GM12878 (cell line): ENCODE data around the gene TRPM3. TPM values are rescaled to one million over a fixed set of nuclear protein-coding genes. Genes with fewer than 3 reads are reported as not detected.

Source experiments
- ATAC-seq: fragments of 200-7000 bp; cut with Tn5 transposase; 3 replicates; pipeline ENCODE4 v1.9.1; 2020; ENCODE audit warnings: mild to moderate bottlenecking, moderate library complexity
- BruUV-seq: library from RNA; stranded (reverse); fragments of 400-500 nt; replicated peaks from 2 replicates; lab custom pipeline; 2021; lab: Mats Ljungman, UMichigan
- CTCF ChIA-PET: fragments of 300-600 bp; sonication (Branson Sonifier 250); formaldehyde crosslinking; extraction: SDS; loops from one replicate; lab custom pipeline; 2021; ENCODE audit warnings: inconsistent platforms; lab: Yijun Ruan, JAX
- POLR2A ChIA-PET: fragments of 350-600 bp; formaldehyde crosslinking; extraction: SDS; loops from one replicate; lab custom pipeline; 2021; ENCODE audit warnings: inconsistent platforms; lab: Charles Lee
- RAD21 ChIA-PET: fragments of 300-600 bp; sonication (Branson Sonifier 250); formaldehyde crosslinking; loops from one replicate; lab custom pipeline; 2023; ENCODE audit warnings: antibody characterized with exemption; ENCODE audit not compliant: unreplicated experiment; lab: Charles Lee
- SMC1A ChIA-PET: fragments of 300-600 bp; sonication (Branson Sonifier 250); formaldehyde crosslinking; loops from one replicate; lab custom pipeline; 2023; ENCODE audit not compliant: unreplicated experiment, uncharacterized antibody; lab: Charles Lee
- DNase-seq: peaks from one replicate; pipeline ENCODE4 v3.0.0-alpha.2; 2011; ENCODE audit warnings: low read depth, low spot score
- FAIRE-seq: peaks from 3 replicates; lab custom pipeline; 2011; peaks lifted over from hg19 to GRCh38; lab: Jason Lieb, UNC
- H2AFZ ChIP-seq: 2 replicates; pipeline ENCODE4 v1.6.0; 2011; ENCODE audit warnings: low read depth, low read length, control low read depth; ENCODE audit not compliant: control insufficient read depth
- H3K27ac ChIP-seq: 2 replicates; pipeline ENCODE4 v1.5.1; 2011; ENCODE audit warnings: control low read depth; ENCODE audit not compliant: control insufficient read depth, insufficient read depth
- H3K27me3 ChIP-seq, 2 experiments: replicated peaks in 1 of 2; 2 replicates each; pipeline versions ENCODE4 v1.6.0 to v1.6.1; 2011; ENCODE audit warnings: low read length in 1 of 2; ENCODE audit not compliant: control insufficient read depth in 2 of 2, insufficient read depth in 2 of 2
- H3K36me3 ChIP-seq, 2 experiments: 2 replicates each; pipeline ENCODE4 v1.5.1; 2011; ENCODE audit warnings: low read length in 1 of 2; ENCODE audit not compliant: control insufficient read depth in 2 of 2, insufficient read depth in 2 of 2
- H3K4me1 ChIP-seq: 2 replicates; pipeline ENCODE4 v1.6.1; 2011; ENCODE audit warnings: mild to moderate bottlenecking, low read length, moderate library complexity, mixed read lengths; ENCODE audit not compliant: control insufficient read depth, insufficient read depth
- H3K4me2 ChIP-seq: 2 replicates; pipeline ENCODE4 v1.6.0; 2011; ENCODE audit warnings: control low read depth; ENCODE audit not compliant: control insufficient read depth, insufficient read depth
- H3K4me3 ChIP-seq: fragments of 200-600 bp; sonication (generic); 2 replicates; pipeline ENCODE4 v1.5.1; 2016
- H3K79me2 ChIP-seq: 2 replicates; pipeline ENCODE4 v1.6.0; 2011; ENCODE audit warnings: low read length; ENCODE audit not compliant: control insufficient read depth, insufficient read depth
- H3K9ac ChIP-seq: 2 replicates; pipeline ENCODE4 v1.8.0; 2011; ENCODE audit warnings: low read length, control low read depth, mixed read lengths; ENCODE audit not compliant: control insufficient read depth, insufficient read depth
- H3K9me3 ChIP-seq: replicated peaks from 3 replicates; pipeline ENCODE4 v1.5.1; 2011; ENCODE audit warnings: mild to moderate bottlenecking, low read length; ENCODE audit not compliant: control insufficient read depth, insufficient read depth
- H4K20me1 ChIP-seq: 2 replicates; pipeline ENCODE4 v1.6.0; 2011; ENCODE audit not compliant: control insufficient read depth, insufficient read depth
- CBX5 ChIP-seq: sonication (generic); IDR thresholded peaks from 2 replicates; pipeline ENCODE4 v1.6.1; 2016; ENCODE audit warnings: low read depth, moderate library complexity, mild to moderate bottlenecking, inconsistent platforms
- FOS ChIP-seq: IDR thresholded peaks from 3 replicates; pipeline ENCODE4 v1.6.1; 2011; ENCODE audit warnings: borderline replicate concordance; ENCODE audit not compliant: insufficient read length; ENCODE audit errors: extremely low read depth
- RAD21 ChIP-seq: IDR thresholded peaks from 2 replicates; pipeline ENCODE4 v1.6.1; 2011; ENCODE audit warnings: mild to moderate bottlenecking, low read depth, low read length, moderate library complexity; ENCODE audit not compliant: insufficient read depth
- WGBS: methylation state at CpG from one replicate; pipeline ENCODE4 v1.1.6; 2016; ENCODE audit warnings: low lambda C conversion rate; ENCODE audit not compliant: insufficient replicate concordance, insufficient coverage; ENCODE audit errors: missing lambda C conversion rate; 5-methylcytosine and 5-hydroxymethylcytosine counted together
- in situ Hi-C: fragments of 300-500 bp; cut with MboI; formaldehyde crosslinking; loops from 9 replicates; pipeline ENCODE4 v1.14.3; 2018; ENCODE audit warnings: mixed read lengths
- intact Hi-C: fragments of 100-400 bp; cut with micrococcal nuclease; formaldehyde crosslinking; loops from one replicate; pipeline ENCODE4 v1.14.2; 2022; ENCODE audit not compliant: unreplicated experiment
- polyA plus RNA-seq, 11 experiments: library from polyadenylated mRNA; depleted of rRNA in 4 of 11; unstranded in 6 of 11; stranded (reverse) in 5 of 11; fragments of >200 nt; fragmentation: Nextera tagmentation in 4 of 11; fragmentation: Illumina TruSeq in 1 of 11; extraction: Ambion mirVana in 4 of 11; extraction: Trizol in 1 of 11; gene quantifications; 1 replicate in 1 of 11; 2 replicates in 10 of 11; pipeline versions ENCODE4 v1.2.1 to v1.2.3, GENCODE V29; 2011 to 2016; ENCODE audit warnings: inconsistent platforms in 2 of 11, missing spikeins in 2 of 11, low read depth in 1 of 11
- total RNA-seq, 4 experiments: library from RNA; depleted of rRNA in 3 of 4; stranded (reverse); fragments of >200 nt in 3 of 4; fragmentation: Illumina TruSeq in 1 of 4; extraction: Trizol in 1 of 4; gene quantifications; 2 replicates each; pipeline versions ENCODE4 v1.2.1 to v1.2.3, GENCODE V29; 2013 to 2021
- TF ChIP-seq, protein P1 (sequence below), 3 experiments: IDR thresholded peaks in 2 of 3; conservative IDR thresholded peaks in 1 of 3; 2 replicates each; pipeline ENCODE4 v1.5.1; 2011; ENCODE audit warnings: low read depth in 3 of 3, low read length in 3 of 3, mild to moderate bottlenecking in 3 of 3, control low read depth in 2 of 3, moderate library complexity in 2 of 3, inconsistent platforms in 1 of 3, mixed read lengths in 1 of 3; ENCODE audit not compliant: control insufficient read depth in 2 of 3, insufficient read depth in 1 of 3; ENCODE audit errors: extremely low read depth in 1 of 3

TRPM3 gene
- total and polyA plus RNA-seq, 10 of the 15 experiments (the other 5 are each of a cell fraction or from before 2014, with no cell fraction given): not detected

DNA sequence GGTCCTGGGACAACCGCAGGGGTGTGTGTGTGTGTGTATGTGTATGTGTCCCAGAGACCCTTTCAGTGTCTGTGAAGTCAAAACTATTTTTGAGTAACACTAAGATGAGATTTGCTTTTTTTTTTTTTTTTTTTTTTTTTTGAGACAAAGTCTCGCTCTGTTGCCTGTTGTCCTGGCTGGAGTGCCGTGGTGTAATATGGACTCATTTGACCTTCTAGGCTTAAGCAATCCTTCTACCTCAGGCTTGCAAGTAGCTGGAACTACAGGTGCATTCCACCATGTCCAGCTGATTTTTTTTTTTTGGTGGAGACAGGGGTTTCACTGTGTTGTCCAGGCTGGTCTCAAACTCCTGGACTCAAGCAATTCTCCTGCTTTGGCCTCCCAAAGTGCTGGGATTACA lies 609.6 kb downstream of the TRPM3 start:
- Histone ChIP-seq H3K9ac (no peak overlapping the region), H3K4me1 (no peaks in the 10 kb centered on the region), H3K27ac (no peak overlapping the region), H2AFZ (no peak overlapping the region), H3K4me3 (no peak overlapping the region), H4K20me1 (no peaks in the 10 kb centered on the region)
- 55% methylated on average over 3 of the region's 3 CpGs for WGBS
- SMC1A ChIA-PET: interaction anchor here (3.0 kb wide), 1 partner anchor 171 kb away, joined by 11 read pairs; no protein-coding TSS in a partner anchor
- no TSS peak for BruUV-seq
- POLR2A ChIA-PET: no interaction called here
- intact Hi-C loops: no loop called here
- no peak for FAIRE-seq
- ATAC-seq: no peak
- no peak for TF ChIP-seq FOS
- TF ChIP-seq, all 136 proteins: peak for 0
- Histone ChIP-seq H3K9me3 (no peaks in the 10 kb centered on the region), H3K4me2 (no peak overlapping the region), H3K27me3 (no peaks in the 10 kb centered on the region; a peak in 1 of 4 replicates), H3K79me2 (no peaks in the 10 kb centered on the region), H3K36me3 (no peaks in the 10 kb centered on the region)
- in situ Hi-C loops: no loop called here
- ChIA-PET RAD21 (interaction anchor here (1.0 to 1.5 kb wide), 2 partner anchors 55 to 91 kb away, joined by 3 to 4 read pairs; no protein-coding TSS in a partner anchor), CTCF (interaction anchor here (0.6 to 2.7 kb wide), 3 partner anchors 13 to 118 kb away, joined by 3 to 9 read pairs (median 4); no protein-coding TSS in a partner anchor)
- no peak for DNase-seq

DNA sequence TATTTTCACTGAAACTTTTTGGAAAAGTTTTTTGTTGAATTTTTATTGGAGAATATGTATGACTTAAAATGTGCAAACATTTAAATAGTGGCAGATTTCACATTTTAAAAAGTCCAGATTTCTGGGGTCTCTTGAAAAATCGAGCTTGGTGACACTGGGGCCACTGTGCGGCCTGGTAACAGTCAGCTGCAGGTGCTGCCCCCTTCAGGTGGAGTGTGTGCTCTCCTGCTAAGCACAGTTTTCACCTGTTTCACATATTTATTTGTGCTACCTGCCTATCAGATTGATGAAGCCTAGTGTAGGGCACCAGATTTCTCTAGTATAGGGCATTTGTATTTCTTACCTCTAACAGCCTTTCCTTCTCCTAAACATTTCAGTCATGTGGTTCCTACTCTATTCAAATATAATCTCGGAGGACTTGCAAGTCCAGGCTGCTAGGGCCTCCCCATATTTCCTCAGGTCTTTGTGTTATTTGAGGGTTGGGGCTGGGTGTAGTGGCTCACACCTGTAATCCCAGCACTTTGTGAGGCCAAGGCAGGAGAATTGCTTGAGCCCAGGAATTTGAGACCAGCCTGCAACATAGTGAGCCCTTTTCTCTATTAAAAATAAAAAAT lies 611.2 kb downstream of the TRPM3 start:
- in situ Hi-C loops: no loop called here

More for the DNA sequence above, 611.2 kb downstream of the TRPM3 start:
- ChIA-PET CTCF (interaction anchor here (0.6 to 2.7 kb wide), 13 partner anchors 10 to 1661 kb away, joined by 3 to 9 read pairs (median 4); no protein-coding TSS in a partner anchor), POLR2A (no interaction called here), SMC1A (interaction anchor here (1.0 to 3.0 kb wide), 4 partner anchors 31 to 170 kb away, joined by 3 to 11 read pairs (median 3); no protein-coding TSS in a partner anchor), RAD21 (interaction anchor here (1.0 to 1.3 kb wide), 2 partner anchors 72 to 92 kb away, joined by 3 read pairs; no protein-coding TSS in a partner anchor)
- no peaks in the 10 kb centered on the region for H3K9me3 ChIP-seq
- no peaks in the 10 kb centered on the region; a peak in 1 of 4 replicates for H3K27me3 ChIP-seq
- H2AFZ ChIP-seq: no peak overlapping the region
- no peak for FAIRE-seq
- H3K79me2 ChIP-seq: no peaks in the 10 kb centered on the region
- H3K4me3 ChIP-seq: no peak overlapping the region
- no peaks in the 10 kb centered on the region for H3K36me3 ChIP-seq
- ATAC-seq: peak; percentile 72
- no peak overlapping the region for H3K4me2 ChIP-seq
- no peaks in the 10 kb centered on the region for H4K20me1 ChIP-seq
- H3K27ac ChIP-seq: no peak overlapping the region
- no TSS peak for BruUV-seq
- 25% methylated on average over 3 of the region's 3 CpGs for WGBS
- DNase-seq: no peak
- intact Hi-C loops: no loop called here
- TF ChIP-seq, protein P1, sequence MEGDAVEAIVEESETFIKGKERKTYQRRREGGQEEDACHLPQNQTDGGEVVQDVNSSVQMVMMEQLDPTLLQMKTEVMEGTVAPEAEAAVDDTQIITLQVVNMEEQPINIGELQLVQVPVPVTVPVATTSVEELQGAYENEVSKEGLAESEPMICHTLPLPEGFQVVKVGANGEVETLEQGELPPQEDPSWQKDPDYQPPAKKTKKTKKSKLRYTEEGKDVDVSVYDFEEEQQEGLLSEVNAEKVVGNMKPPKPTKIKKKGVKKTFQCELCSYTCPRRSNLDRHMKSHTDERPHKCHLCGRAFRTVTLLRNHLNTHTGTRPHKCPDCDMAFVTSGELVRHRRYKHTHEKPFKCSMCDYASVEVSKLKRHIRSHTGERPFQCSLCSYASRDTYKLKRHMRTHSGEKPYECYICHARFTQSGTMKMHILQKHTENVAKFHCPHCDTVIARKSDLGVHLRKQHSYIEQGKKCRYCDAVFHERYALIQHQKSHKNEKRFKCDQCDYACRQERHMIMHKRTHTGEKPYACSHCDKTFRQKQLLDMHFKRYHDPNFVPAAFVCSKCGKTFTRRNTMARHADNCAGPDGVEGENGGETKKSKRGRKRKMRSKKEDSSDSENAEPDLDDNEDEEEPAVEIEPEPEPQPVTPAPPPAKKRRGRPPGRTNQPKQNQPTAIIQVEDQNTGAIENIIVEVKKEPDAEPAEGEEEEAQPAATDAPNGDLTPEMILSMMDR (IDR thresholded peaks at IDR 0.05 in 2 of 3, conservative IDR thresholded peaks at IDR 0.05 in 1 of 3; ENCODE audit: control insufficient read depth in 2 of 3, extremely low read depth in 1 of 3, insufficient read depth in 1 of 3, low read depth in 3 of 3, low read length in 3 of 3): peak; percentile 13 to 49 (median 47); a peak in 5 of 6 replicates
- TF ChIP-seq CBX5 (no peak), RAD21 (0 out of 2 replicates have a peak, but pooled peaks have one; percentile 11)
- no peak overlapping the region for H3K9ac ChIP-seq
- no peaks in the 10 kb centered on the region for H3K4me1 ChIP-seq
